ENCODE data around the gene SUMO1. TPM values are rescaled to one million over a fixed set of nuclear protein-coding genes. Genes with fewer than 3 reads are reported as not detected.

The SUMO1 gene
- total RNA-seq, 1 donor from 2014 or later, result 111 TPM

DNA sequence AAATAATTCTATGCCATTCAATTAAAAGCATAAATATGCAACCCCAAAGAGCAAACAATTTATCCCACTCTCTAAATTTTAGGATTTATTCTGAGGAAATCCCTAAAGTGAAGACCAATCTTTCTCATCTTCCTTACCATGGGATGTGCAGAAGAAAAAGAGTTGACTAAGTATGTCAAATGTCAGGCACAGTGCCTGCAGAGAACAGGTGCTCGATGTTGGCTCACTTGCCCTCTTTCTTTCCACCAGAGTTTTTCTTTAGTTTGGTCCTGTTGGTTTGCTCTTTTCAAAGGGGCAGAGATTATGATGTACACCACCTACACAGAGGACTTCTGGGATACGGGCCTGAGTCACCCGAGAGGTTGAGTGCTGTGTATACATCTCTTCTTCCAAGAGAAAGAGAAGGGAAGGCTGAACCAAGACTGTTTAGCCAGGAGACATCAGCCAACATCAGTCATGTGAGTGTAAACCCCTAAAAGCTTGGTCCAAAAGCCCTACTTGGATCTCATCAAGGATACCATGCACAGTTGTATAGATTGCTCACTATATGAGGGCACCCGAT is 51.7 kb downstream of the SUMO1 start:
- no peak for DNase-seq
- peaks cover 2% of the 10 kb centered on the region for H3K9me3 Mint-ChIP-seq (ENCODE audit: unreplicated experiment)
- TF ChIP-seq, protein P1, sequence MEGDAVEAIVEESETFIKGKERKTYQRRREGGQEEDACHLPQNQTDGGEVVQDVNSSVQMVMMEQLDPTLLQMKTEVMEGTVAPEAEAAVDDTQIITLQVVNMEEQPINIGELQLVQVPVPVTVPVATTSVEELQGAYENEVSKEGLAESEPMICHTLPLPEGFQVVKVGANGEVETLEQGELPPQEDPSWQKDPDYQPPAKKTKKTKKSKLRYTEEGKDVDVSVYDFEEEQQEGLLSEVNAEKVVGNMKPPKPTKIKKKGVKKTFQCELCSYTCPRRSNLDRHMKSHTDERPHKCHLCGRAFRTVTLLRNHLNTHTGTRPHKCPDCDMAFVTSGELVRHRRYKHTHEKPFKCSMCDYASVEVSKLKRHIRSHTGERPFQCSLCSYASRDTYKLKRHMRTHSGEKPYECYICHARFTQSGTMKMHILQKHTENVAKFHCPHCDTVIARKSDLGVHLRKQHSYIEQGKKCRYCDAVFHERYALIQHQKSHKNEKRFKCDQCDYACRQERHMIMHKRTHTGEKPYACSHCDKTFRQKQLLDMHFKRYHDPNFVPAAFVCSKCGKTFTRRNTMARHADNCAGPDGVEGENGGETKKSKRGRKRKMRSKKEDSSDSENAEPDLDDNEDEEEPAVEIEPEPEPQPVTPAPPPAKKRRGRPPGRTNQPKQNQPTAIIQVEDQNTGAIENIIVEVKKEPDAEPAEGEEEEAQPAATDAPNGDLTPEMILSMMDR (IDR thresholded peaks at IDR 0.05; ENCODE audit: partially characterized antibody, unreplicated experiment), result no peak
- peaks cover 13% of the 10 kb centered on the region for H3K4me1 Mint-ChIP-seq (ENCODE audit: low read depth, unreplicated experiment)
- H3K4me3 Mint-ChIP-seq (ENCODE audit: unreplicated experiment), result no peak overlapping the region
- H3K27me3 Mint-ChIP-seq (ENCODE audit: unreplicated experiment), result no peaks in the 10 kb centered on the region
- H3K27ac Mint-ChIP-seq (ENCODE audit: unreplicated experiment), result no peak overlapping the region
- H3K36me3 Mint-ChIP-seq (ENCODE audit: unreplicated experiment), result no peaks in the 10 kb centered on the region

DNA sequence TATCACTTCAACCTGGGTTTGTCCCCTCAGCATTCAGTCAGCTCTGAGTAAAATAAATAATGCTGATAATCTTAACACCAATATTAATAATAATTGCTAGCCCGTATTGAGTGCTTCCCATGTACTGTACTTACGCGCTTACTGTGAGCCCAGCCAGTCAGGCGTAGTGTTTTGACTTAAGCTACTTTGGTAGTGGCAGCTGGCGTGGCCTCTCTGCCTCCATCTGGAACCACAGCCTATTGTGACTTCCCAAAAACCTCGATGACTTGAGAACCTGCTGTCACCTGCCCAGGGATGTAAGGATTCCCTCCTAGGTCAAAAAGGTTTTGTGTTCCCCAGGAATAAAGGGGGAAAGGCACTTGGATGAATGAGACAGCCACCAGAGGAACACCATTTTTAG is 53.2 kb downstream of the SUMO1 start:
- H3K27ac Mint-ChIP-seq (ENCODE audit: unreplicated experiment), result peak overlapping the region; percentile 68
- peak; percentile 27 for DNase-seq
- TF ChIP-seq, protein P1 (IDR thresholded peaks at IDR 0.05; ENCODE audit: partially characterized antibody, unreplicated experiment), result no peak
- H3K4me1 Mint-ChIP-seq (ENCODE audit: low read depth, unreplicated experiment), result peaks cover 13% of the 10 kb centered on the region
- no peaks in the 10 kb centered on the region for H3K27me3 Mint-ChIP-seq (ENCODE audit: unreplicated experiment)
- H3K36me3 Mint-ChIP-seq (ENCODE audit: unreplicated experiment), result no peaks in the 10 kb centered on the region
- no peak overlapping the region for H3K4me3 Mint-ChIP-seq (ENCODE audit: unreplicated experiment)
- H3K9me3 Mint-ChIP-seq (ENCODE audit: unreplicated experiment), result peaks cover 2% of the 10 kb centered on the region

DNA sequence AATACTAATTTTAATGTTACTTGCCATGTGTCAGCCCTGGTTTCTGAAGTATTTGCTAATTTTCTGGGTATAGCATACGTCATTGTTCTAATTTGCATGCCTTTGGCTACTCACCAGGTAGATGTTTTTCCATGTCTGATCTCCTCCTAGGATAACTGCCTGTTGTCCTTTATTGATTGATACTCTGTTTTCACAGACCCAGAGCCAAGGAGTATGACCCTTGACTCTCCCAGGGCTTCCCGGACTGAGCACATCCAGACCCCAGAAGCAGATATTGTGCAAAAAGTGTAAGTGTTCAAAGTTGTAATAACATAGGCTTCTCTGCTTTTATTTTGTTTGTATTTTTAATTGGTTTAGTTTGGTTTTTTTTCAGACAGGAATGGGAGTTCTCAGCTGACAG is 53.8 kb downstream of the SUMO1 start:
- Mint-ChIP-seq H3K9me3 (ENCODE audit: unreplicated experiment) (peaks cover 2% of the 10 kb centered on the region), H3K4me1 (ENCODE audit: low read depth, unreplicated experiment) (peaks cover 13% of the 10 kb centered on the region), H3K4me3 (ENCODE audit: unreplicated experiment) (no peak overlapping the region), H3K36me3 (ENCODE audit: unreplicated experiment) (no peaks in the 10 kb centered on the region), H3K27me3 (ENCODE audit: unreplicated experiment) (no peaks in the 10 kb centered on the region), H3K27ac (ENCODE audit: unreplicated experiment) (peak overlapping the region; percentile 1)
- TF ChIP-seq, protein P1 (IDR thresholded peaks at IDR 0.05; ENCODE audit: partially characterized antibody, unreplicated experiment), result no peak
- DNase-seq, result no peak

DNA sequence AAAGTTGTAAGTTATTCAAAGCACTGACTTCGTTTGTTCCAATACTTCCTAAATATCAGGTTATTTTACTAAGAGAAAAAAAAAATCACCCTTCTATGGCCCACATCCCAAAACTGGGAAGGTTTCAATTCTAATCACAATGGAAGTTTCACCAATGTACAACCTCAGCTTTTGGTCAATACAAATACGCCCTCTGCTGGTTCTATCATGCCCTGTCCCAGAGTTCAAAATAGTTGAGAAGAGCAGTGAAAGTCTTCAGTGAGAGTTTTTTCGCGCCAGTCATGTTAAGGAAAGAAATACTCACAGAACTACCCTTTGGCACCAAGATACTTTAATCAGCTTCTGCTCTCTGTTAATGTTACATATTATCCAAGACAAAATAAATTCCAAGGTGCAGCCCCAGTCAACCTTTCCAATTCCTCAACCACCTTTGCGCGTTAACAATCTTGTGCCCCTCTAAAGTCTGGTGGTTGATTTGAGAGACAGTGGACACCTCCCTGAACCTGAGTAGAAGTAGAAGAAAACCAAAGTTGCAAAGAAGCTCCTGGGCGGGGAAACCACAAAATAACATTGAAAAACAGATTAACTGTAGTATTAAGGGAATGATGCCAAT is 59.9 kb downstream of the SUMO1 start:
- peak; percentile 55 for DNase-seq
- H3K27ac Mint-ChIP-seq (ENCODE audit: unreplicated experiment), result no peak overlapping the region
- H3K4me1 Mint-ChIP-seq (ENCODE audit: low read depth, unreplicated experiment), result no peaks in the 10 kb centered on the region
- TF ChIP-seq, protein P1 (IDR thresholded peaks at IDR 0.05; ENCODE audit: partially characterized antibody, unreplicated experiment), result peak; percentile 87
- H3K9me3 Mint-ChIP-seq (ENCODE audit: unreplicated experiment), result no peaks in the 10 kb centered on the region
- H3K36me3 Mint-ChIP-seq (ENCODE audit: unreplicated experiment), result no peaks in the 10 kb centered on the region
- H3K4me3 Mint-ChIP-seq (ENCODE audit: unreplicated experiment), result no peak overlapping the region
- no peaks in the 10 kb centered on the region for H3K27me3 Mint-ChIP-seq (ENCODE audit: unreplicated experiment)

DNA sequence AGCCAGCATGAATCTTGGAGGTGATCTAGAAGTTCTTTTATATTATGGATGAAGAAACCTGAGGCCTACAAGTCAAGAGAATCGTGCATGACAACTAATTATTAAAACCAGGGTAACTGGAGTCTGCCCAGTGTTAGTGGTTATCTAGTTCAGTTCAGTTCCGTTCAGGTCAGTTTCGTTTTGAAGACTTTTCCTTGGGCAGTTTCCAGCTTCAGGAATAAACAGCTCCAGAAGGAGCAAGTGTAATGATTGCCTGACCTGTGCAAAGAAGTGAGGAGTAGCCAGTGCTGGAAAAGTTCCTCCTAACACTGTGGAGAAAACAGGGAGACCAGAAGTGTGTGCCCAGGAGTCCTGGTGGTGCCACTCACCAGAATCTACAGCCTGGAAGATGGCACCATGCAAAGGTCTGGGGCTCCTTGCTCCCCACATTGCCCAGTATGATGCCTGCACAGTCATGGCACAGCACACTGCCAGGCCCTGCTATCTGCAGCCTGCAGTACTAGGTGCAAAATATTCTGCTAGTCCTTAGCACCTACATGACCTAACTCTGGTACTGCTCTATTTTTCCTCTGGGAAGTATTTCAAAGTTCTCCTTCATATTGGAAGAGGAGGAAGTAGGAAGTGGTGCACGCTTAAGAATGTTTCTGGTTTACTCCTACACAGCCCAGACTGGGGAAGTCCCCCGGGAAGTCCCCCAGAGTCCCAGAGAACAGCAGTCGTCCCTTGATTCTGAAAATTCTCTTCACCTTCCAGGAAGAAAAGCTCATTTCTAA is 65.8 kb downstream of the SUMO1 start:
- no peaks in the 10 kb centered on the region for H3K36me3 Mint-ChIP-seq (ENCODE audit: unreplicated experiment)
- H3K9me3 Mint-ChIP-seq (ENCODE audit: unreplicated experiment), result peaks cover 1% of the 10 kb centered on the region
- no peak overlapping the region for H3K4me3 Mint-ChIP-seq (ENCODE audit: unreplicated experiment)
- H3K4me1 Mint-ChIP-seq (ENCODE audit: low read depth, unreplicated experiment), result peaks cover 3% of the 10 kb centered on the region
- DNase-seq, result no peak
- no peaks in the 10 kb centered on the region for H3K27me3 Mint-ChIP-seq (ENCODE audit: unreplicated experiment)
- TF ChIP-seq, protein P1 (IDR thresholded peaks at IDR 0.05; ENCODE audit: partially characterized antibody, unreplicated experiment), result no peak
- H3K27ac Mint-ChIP-seq (ENCODE audit: unreplicated experiment), result no peak overlapping the region
